Hematopoietic multipotent progenitor cell treated with erythropoietin and hydrocortisone succinate and interleukin-3 and kit ligand, for 4 days (in vitro differentiated cells): ENCODE results near the gene DEGS1.
"Not testable (repeated sequence)": the region's sequence is repeated elsewhere in the genome, so short reads cannot be mapped to it uniquely, and the experiment has no call there.

Source experiments
- DNase-seq: peaks from one replicate; pipeline ENCODE4 v3.0.0-alpha.2; 2015

DEGS1 gene

GRCh38 chr1:224181453-224181810 is 1.6 kb upstream of the DEGS1 start:
- no peak for DNase-seq

GRCh38 chr1:224182057-224182865 is 779 bp upstream of the DEGS1 start:
- DNase-seq, result peak; percentile 49

DNA sequence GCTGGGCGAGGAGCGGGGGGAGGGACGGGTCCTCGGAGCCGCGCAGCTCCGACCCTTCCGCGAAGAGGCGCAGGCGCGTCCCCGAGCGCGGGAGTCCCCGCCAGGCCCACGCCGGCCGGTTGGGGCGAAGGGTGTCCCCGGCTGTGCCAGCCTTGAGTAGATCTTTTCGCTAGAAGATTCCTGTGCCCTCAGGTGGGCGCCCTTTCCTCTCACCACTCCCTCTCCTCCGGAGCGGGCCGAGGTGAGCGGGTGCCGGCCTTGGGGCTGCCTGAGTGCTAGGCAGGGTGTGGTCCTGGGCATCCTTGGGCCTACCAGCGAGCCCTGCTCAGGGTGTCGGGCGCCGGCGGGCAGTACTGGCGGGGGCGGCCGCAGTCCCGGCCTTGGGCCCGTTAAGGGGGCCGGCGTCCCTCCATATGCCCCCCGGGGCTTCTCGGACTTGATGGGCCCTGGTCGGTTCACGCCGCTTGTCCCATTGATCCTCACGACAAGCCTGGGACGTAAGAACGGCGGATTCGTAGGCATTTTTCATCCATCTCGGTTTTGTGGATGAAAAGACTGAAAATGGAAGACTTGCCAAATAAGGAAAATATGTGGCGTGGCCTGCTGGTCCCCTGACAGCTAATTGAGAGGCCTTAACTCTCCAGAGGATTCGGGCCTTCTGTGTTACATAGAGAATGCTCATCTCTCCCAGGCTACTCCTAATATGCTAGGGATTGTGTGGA is 712 bp downstream of the DEGS1 start:
- DNase-seq, result peak; percentile 87

DNA sequence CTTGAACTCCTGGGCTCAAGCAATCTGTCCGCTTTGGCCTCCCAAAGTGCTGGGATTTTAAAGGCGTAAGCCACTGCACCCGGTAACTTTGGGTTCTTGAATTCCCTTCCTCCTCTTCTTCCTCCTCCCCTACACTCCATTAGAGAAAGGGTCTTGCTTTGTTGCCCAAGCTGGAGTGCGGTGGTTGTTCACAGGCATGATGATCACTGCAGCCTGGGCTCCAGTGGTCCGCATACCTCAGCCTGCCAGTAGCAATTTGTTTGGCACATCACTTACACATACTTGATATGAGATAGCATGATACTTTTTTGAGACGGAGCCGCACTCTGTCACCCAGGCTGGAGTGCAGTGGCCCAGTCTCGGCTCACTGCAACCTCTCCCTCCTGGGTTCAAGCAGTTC is 2.2 kb downstream of the DEGS1 start:
- no peak for DNase-seq

DNA sequence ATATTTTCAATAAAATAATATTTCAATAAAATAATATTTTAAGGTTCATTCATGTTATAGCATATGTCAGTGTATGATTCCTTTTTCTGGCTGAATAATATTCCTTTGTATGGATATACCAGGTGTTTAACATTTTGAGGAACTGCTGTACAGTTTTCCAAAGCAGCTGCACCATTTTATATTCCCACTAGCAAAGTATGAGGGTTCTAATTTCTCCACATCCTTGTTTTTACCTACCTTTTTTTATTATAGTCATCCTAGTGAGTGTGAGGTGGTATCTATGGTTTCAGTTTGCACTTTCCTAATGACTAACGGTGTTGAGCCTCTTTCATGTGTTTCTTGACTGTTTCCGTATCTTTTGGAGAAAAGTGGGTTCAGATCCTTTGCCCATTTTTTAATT is 5.2 kb downstream of the DEGS1 start:
- no peak for DNase-seq

DNA sequence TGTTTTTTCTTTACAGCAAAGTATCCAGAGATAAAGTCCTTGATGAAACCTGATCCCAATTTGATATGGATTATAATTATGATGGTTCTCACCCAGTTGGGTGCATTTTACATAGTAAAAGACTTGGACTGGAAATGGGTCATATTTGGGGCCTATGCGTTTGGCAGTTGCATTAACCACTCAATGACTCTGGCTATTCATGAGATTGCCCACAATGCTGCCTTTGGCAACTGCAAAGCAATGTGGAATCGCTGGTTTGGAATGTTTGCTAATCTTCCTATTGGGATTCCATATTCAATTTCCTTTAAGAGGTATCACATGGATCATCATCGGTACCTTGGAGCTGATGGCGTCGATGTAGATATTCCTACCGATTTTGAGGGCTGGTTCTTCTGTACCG is 6.5 kb downstream of the DEGS1 start:
- DNase-seq, result no peak

DNA sequence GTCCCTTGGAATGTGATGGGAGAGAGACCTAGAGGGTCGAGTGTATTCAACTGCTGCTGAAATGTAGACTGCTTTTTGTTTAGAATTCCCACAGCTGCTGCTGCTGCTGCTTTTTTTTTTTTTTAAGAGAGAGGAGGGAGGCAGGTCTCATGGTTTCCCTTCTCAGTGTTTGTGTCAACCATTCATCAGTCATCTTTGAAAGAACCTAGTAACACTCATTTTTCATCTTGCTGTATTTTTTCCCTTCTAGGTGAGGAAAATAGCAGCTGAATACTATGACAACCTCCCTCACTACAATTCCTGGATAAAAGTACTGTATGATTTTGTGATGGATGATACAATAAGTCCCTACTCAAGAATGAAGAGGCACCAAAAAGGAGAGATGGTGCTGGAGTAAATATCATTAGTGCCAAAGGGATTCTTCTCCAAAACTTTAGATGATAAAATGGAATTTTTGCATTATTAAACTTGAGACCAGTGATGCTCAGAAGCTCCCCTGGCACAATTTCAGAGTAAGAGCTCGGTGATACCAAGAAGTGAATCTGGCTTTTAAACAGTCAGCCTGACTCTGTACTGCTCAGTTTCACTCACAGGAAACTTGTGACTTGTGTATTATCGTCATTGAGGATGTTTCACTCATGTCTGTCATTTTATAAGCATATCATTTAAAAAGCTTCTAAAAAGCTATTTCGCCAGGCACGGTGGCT is 9.2 kb downstream of the DEGS1 start:
- no peak for DNase-seq

- DNase-seq, result no peak
These were observed 10.4 kb downstream of the DEGS1 start for GRCh38 chr1:224193319-224193966.

DNA sequence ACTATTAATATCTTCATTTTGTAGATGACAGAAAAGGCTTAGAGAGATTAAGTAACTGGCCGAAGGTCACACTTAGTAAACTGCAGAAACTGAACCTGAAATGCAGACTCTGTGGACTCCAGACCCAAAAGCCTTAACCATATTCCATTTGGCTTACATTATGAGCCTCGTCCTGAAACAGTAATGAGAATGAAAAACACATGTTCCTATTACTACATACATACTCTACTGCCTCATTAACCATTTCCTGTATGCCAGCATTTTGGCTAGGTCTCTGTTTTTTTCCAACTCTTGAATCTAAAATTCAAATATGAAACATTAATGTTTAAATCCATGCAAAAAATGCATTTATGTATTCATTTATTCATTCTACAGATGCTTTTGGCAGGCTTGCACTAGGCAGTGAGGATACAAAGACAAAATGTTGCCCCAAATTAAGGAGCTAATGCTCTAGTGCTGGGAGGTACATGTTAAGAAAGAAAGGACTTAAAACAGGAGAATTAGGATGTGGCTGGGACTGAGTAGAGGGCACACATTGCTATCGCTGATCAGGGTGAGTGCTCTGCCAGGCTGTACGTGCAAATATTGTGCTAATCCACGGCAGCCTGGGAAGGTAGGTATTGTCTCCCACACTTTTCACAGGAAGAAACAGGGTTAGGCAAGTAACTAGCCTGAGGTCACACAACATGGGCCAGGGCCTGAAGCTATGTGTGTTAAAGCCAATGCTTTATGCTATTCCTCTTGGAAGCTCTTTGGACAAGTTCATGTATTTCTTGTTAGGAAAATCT is 14.0 kb downstream of the DEGS1 start:
- DNase-seq, result no peak

GRCh38 chr1:224198572-224198971 is 15.5 kb downstream of the DEGS1 start:
- DNase-seq, result no peak

- DNase-seq, result no peak
These were observed 16.6 kb downstream of the DEGS1 start for GRCh38 chr1:224199679-224200078.

DNA sequence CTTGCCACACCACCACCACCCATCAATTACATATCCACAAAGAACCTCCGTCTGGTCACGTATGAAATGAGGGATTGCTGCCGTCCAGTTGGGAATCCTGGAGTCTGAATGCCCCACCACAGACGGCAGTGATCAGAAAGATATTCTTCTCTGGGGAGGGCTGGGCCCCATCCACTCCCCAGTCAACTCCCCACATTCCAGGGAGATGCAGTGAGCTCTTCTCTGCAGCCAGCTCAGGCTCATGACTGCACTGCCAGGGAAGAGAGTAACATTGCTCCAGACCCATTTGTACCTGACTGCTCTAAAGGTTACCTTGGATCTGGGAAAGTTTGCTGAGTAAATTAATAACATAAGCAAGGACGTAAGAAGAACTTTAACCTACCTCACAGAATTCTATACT is 18.3 kb downstream of the DEGS1 start:
- no peak for DNase-seq

- DNase-seq, result no peak
These were observed 18.8 kb downstream of the DEGS1 start for GRCh38 chr1:224201853-224202252.

DNA sequence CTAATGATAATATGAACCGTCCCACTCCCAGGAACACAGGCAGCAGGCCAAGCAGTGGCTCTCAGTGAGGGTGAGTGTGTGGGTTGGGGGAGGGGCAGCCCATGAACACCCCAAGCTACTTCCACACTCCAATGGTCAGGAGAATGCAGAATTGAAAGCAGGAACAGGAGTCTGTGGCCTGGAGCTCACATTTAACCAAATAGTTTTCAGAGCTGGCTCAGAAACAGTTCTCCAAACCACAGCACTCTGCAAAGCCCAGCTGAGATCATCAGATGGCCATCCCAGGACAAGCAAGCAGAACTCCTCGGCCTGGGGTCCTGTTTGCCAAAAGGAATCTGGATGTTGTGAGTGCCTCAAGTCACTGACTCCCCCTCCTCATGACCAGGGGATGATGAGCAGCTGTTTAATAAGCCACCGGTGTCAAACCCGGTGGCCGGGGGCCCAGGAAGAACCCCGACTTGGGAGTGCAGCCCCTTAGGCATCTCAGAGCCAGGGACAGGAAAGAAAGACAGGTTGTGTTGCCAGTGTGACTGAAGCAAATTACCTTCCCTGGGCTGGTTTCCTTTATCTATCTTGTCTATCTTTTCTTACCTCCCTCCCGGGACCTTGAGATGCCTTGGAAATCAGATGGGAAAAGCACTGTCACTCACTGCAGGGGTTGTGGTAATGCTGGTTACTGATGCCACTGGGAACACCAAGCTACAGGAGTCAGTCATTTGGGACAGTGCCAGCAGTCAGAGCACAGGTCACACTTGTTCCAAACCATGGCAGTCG is 20.4 kb downstream of the DEGS1 start:
- peak; percentile 14 for DNase-seq

DNA sequence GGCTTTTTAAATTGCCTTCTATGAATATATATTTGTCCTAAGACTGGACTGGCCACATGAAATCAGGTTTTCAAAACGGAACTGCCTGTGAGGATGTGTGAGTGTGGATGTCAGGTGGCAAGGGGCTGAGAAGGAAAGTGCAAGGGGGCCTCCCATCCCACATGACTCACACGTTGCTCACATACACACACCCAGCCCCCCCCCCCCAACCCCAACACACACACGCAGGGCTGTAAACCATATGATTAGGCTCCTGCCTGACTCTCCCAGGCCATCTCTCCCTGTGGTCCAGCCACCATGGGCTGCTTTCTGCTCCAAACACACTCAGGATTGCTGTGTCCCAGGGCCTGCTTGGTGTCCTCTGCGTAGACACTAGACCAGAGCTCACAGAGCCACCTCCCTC is 22.4 kb downstream of the DEGS1 start:
- DNase-seq, result peak; percentile 70

- DNase-seq, result not testable (repeated sequence)
These were observed 23.0 kb downstream of the DEGS1 start for GRCh38 chr1:224205931-224206538.

DNA sequence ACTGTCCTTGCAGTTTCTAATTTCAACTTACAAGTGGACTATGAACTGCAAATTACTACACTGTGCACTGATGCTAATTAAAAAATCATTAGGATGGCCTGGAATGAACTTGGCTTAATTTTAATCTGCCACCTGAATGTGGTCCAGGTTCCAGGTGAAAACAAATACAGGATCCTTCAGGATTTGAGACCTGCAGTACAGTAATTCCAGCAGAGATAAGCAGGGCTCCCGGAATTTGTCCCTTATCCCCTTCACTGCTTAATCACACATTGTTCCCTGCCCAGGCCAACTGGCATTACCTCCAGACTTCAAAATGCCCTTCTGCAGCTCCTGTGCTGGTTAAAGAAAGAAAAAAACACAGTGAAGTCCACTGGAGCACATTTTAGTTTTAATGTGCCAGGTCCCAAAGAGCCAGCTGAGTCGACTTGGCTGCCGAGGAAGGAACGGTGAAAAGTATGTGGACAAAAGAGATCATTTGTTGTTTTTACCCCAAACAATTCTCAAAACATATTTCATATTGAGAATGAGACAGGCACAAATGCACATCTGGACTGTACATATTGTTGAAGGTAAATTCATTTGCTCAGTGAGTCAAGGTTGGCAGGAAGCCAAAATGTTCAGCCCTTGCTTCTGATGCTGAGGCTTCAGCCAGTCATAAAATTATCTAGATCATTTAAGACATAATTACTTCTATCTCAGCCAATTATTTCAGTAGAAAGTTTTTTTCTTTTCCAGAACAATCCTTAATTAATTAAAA is 28.3 kb downstream of the DEGS1 start:
- peak; percentile 67 for DNase-seq

DNA sequence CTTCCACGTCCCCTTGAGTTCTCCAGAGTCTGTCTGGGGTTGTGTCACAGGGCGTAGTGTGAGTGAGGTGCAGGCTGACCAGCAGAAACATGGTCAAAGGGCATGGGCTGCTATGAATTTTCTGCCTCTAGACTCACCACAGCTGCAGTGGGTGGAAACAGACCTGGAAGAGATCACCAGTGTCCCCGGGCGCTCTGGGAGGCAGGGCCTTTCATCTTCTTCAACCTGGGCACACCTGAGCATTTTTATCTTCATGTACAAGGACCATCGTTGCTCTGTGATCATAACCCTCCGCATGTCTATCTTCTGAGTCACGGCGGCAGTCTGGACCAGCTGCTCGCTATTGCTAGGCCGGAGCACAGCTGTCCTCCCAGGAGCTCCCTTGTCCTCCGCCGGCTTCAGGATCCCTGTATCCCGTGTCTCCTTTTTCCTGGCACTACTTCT is 29.6 kb downstream of the DEGS1 start:
- no peak for DNase-seq

DNA sequence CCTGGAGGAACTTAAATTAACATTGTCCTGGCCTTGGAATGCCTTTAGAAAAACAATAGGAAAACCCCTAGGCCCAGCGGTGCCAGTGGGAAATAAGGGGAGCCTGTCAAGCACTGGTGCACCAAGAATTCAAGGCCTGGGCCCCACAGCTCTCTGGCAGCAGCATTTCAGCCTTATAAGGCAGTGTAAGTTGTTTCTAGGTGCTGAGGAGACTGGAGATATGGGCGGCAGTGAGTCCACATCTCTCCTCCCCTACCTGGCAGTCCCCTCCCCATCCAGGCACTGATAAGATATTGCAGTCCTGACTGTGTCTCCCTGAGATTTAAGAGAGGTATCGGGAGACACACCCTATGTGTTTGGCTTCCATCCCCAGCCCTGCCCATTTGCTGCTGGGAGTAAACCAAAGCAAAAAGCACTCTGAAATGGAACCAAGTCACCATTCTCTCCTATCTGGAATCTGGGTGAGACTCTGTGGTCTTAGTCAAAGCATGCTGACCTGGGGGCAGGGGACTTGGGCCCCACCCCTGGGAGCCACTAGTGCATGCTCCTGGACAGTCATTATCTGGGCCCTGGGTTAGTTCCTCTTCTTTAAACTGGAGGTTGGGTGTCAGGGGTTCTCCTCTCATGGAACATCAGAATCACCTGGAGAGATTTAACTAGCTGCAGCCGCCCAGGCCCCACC is 30.5 kb downstream of the DEGS1 start:
- DNase-seq, result peak; percentile 37

- DNase-seq, result no peak
These were observed 33.3 kb downstream of the DEGS1 start for GRCh38 chr1:224216382-224216781.
